Measurements from ENCODE around the gene POLR2I.
A peak's percentile ranks its signal among the peaks of the same experiment; 100 is the strongest.

The POLR2I gene

DNA sequence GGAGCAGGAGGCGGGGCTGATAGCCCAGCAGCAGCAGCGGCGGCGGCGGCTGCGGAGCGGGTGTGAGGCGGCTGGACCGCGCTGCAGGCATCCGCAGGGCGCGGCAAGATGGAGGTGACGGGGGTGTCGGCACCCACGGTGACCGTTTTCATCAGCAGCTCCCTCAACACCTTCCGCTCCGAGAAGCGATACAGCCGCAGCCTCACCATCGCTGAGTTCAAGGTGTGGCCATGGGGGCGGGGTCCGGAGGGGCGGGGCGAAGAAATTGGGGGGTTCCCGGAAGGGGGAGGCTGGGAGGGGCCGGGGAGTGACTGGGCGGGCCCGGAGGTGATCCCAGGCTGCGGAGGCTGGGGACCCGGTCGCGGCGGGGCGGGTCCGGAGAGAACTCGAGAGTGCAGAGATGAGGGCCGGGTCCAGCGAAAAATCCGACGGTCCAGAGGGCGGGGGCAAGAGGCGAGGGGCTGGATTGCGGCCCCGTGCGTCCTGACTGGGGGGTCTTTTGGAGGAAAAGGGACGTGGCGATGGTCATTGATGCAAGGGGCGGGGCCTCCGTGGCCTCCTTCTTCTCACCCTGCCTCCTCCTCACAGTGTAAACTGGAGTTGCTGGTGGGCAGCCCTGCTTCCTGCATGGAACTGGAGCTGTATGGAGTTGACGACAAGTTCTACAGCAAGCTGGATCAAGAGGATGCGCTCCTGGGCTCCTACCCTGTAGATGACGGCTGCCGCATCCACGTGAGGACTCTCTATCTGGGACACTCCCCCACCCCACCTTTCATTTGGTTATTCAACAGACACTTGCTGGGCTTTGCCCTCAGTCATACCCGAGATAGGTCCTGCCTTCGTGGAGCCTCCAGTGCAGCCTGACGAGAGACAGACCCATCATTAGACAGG is 1.0 kb upstream of the POLR2I start, which contains the start of gene TBCB:
Gene TBCB (plus strand): TSS at position 16 of the 891 bp plus-strand sequence. CDS start 93 bp downstream, at position 109.
- H3K4me3 ChIP-seq (ENCODE audit: control insufficient read depth, low read depth, low read length): peak within 1 kb of the TSS; percentile 84
- DNase-seq (ENCODE audit: low read depth): no peak
- TF ChIP-seq, protein P1, sequence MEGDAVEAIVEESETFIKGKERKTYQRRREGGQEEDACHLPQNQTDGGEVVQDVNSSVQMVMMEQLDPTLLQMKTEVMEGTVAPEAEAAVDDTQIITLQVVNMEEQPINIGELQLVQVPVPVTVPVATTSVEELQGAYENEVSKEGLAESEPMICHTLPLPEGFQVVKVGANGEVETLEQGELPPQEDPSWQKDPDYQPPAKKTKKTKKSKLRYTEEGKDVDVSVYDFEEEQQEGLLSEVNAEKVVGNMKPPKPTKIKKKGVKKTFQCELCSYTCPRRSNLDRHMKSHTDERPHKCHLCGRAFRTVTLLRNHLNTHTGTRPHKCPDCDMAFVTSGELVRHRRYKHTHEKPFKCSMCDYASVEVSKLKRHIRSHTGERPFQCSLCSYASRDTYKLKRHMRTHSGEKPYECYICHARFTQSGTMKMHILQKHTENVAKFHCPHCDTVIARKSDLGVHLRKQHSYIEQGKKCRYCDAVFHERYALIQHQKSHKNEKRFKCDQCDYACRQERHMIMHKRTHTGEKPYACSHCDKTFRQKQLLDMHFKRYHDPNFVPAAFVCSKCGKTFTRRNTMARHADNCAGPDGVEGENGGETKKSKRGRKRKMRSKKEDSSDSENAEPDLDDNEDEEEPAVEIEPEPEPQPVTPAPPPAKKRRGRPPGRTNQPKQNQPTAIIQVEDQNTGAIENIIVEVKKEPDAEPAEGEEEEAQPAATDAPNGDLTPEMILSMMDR (IDR thresholded peaks at IDR 0.05; ENCODE audit: control insufficient read depth, insufficient read depth, low read depth, low read length, missing control alignments): no peak

DNA sequence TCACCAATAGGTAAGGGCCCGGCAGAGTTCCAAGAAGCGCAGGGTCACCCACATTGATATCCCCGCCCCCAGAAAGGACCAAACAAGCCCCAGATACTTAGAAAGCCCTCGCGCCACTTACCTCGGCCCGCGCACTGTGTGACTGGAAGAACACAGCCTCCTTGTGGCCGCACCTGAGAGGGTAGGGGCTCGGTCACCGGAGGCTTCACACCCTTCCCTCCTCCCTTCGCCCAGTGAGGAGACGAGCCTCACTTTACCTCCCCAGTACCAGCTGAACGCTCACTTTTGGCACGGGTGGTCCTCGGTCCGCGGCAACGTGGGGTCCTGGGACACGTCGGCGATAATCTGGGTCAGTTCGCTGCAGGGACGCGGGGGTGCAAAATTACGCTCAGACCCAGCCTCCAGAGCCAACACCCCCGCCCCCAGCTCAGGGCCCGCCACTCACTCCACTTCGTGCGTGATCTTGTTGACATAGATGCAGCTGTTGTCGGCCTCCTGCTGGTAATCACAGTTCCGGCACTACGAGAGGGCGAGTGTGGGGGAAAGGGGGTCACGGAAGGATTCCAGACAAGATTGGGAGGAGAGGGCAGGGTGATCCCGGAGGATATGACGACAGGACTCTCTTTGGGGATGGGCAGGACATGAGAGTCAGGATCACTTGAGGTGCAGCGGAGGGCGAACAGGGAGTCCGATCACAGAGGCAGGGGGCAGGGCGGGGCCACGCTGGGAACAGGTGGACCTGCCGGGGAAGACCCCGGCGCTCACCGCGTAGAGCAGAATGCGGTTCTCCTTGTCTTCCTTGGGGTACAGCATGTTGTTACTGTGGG is 568 bp downstream of the POLR2I start:
- DNase-seq (ENCODE audit: low read depth): no peak
- H3K4me3 ChIP-seq (ENCODE audit: control insufficient read depth, low read depth, low read length): peak overlapping the region; percentile 84
- TF ChIP-seq, protein P1 (IDR thresholded peaks at IDR 0.05; ENCODE audit: control insufficient read depth, insufficient read depth, low read depth, low read length, missing control alignments): peak; percentile 9

DNA sequence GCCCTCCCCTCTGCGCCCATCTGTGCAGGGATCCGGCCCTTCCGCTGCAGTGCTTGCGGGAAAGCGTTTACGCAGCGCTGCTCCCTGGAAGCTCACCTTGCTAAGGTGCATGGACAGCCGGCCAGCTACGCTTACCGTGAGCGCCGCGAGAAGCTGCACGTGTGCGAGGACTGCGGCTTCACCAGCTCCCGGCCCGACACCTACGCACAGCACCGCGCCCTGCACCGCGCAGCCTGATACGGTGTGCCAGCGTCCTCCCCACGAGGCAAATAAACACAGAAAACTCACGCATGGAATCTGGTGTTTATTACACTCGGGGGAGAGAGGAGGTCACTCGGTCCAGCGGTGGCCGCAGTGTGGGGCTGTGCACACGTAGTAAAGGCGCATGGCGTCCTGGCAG is 1.2 kb downstream of the POLR2I start:
- TF ChIP-seq, protein P1 (IDR thresholded peaks at IDR 0.05; ENCODE audit: control insufficient read depth, insufficient read depth, low read depth, low read length, missing control alignments): no peak
- DNase-seq (ENCODE audit: low read depth): no peak
- H3K4me3 ChIP-seq (ENCODE audit: control insufficient read depth, low read depth, low read length): peak overlapping the region; percentile 84; the same call in 1 of the 2 replicates

DNA sequence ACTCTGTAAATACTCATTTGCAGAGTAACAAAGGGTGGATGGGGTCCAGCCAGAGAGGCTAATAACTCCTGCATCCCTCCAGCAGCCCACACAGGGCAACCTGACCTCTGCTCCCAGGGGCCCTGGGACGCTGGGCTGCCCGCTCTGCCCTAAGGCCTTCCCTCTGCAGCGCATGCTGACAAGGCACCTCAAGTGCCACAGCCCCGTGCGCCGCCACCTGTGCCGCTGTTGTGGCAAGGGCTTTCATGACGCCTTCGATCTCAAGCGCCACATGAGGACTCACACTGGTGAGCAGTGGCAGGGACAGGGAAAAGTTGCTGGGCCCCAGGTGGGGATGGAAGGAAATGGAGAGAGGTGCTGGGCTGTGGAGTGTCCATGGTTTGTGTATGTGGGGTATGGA is 2.0 kb downstream of the POLR2I start:
- DNase-seq (ENCODE audit: low read depth): no peak
- no peak overlapping the region for H3K4me3 ChIP-seq (ENCODE audit: control insufficient read depth, low read depth, low read length)
- TF ChIP-seq, protein P1 (IDR thresholded peaks at IDR 0.05; ENCODE audit: control insufficient read depth, insufficient read depth, low read depth, low read length, missing control alignments): no peak

DNA sequence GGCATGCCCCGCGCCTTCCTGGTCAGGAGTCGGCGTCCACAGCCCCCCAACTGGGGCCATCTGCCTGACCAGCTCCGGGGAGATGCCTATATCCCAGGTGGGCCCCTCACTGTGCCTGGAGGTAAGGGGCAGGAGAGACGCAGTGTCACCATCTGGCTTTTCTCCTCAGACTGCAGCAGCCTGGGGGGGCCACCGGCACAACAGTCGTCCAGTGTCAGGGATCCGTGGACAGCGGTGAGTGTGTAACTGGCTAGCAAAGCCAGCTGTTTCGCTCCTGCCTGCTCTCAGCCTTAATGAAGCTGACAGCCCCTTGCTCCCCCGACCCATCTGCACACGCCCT is 3.5 kb downstream of the POLR2I start:
- no peak for DNase-seq (ENCODE audit: low read depth)
- H3K4me3 ChIP-seq (ENCODE audit: control insufficient read depth, low read depth, low read length): no peak overlapping the region
- TF ChIP-seq, protein P1 (IDR thresholded peaks at IDR 0.05; ENCODE audit: control insufficient read depth, insufficient read depth, low read depth, low read length, missing control alignments): no peak

DNA sequence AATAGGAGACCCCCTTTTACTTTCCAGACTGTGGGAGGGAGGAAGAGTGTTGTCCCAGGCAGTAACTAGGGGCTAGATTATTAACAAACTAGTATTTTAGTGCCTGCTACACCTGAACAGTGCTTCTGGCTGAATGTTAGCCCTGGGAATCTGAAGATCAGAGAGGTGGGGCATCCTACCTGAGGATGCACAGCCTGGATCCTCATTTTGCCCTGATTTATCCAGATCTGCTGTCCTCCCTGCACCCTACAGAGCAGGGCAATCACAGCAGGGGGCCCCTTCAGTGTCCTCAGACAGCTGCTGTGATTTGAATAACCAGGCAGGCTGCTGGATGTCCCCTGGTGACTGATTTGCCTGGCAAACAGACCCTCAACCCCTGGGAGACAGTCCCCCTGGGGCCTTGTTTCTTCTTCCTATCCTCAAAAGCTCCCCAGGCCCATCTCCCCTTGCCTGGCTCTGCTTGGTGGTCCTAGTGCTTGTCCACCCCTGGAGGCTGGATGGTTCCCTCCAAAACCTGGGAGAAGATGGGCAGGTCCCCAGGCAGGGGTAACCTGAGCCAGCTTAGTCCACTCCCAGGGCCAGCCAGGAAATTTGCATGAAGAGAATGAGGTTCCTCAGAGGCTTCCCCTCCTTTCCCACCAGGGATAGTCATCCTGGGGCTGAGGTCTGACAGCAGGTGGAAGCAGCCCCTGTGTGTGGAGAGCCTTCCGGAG is 4.0 kb downstream of the POLR2I start, which contains the start of gene OVOL3:
Gene OVOL3 (plus strand): TSS at position 657 of the 713 bp plus-strand sequence. CDS start 60 bp downstream, outside the sequence.
- no peak for DNase-seq (ENCODE audit: low read depth)
- no peak within 1 kb of the TSS for H3K4me3 ChIP-seq (ENCODE audit: control insufficient read depth, low read depth, low read length)
- TF ChIP-seq, protein P1 (IDR thresholded peaks at IDR 0.05; ENCODE audit: control insufficient read depth, insufficient read depth, low read depth, low read length, missing control alignments): no peak
